Heart right ventricle (tissue), 16 donors: ENCODE measurements around the gene DIAPH3. TPM values are rescaled to one million over a fixed set of nuclear protein-coding genes. Genes with fewer than 3 reads are reported as not detected.

Source experiments
- ATAC-seq, 8 donors: fragments of 200-7000 bp; cut with Tn5 transposase; one replicate each; pipeline ENCODE4 v1.9.1; 2020; ENCODE audit warnings: mild to moderate bottlenecking in 8 of 8, moderate library complexity in 8 of 8, moderate number of reproducible peaks in 1 of 8
- DNase-seq, 2 donors: peaks; one replicate each; pipeline ENCODE4 v3.0.0-alpha.2; 2020
- H3K27ac ChIP-seq, 10 donors: fragments of 200-600 bp; sonication (generic) in 2 of 10; one replicate each; pipeline versions ENCODE4 v1.5.0 to v1.8.0; 2020 to 2022; ENCODE audit warnings: mild to moderate bottlenecking in 3 of 10
- H3K27me3 ChIP-seq, 7 donors: fragments of 200-600 bp; one replicate each; pipeline ENCODE4 v1.8.0; 2021 to 2022; ENCODE audit warnings: mild to moderate bottlenecking in 2 of 7
- H3K36me3 ChIP-seq, 9 donors: fragments of 200-600 bp; sonication (generic) in 1 of 9; one replicate each; pipeline versions ENCODE4 v1.5.0 to v1.8.0; 2020 to 2022; ENCODE audit warnings: mild to moderate bottlenecking in 2 of 9
- H3K4me1 ChIP-seq, 9 donors: fragments of 200-600 bp; sonication (generic) in 1 of 9; one replicate each; pipeline versions ENCODE4 v1.5.0 to v1.8.0; 2020 to 2022; ENCODE audit warnings: mild to moderate bottlenecking in 4 of 9
- H3K4me3 ChIP-seq, 10 donors: fragments of 200-600 bp; sonication (generic) in 2 of 10; one replicate each; pipeline versions ENCODE4 v1.5.0 to v1.8.0; 2020 to 2022; ENCODE audit warnings: mild to moderate bottlenecking in 7 of 10, moderate library complexity in 2 of 10
- H3K9me3 ChIP-seq, 11 donors: fragments of 200-600 bp in 10 of 11; sonication (generic) in 2 of 11; one replicate each; pipeline versions ENCODE4 v1.5.0 to v1.8.0; 2013 to 2022; ENCODE audit warnings: mild to moderate bottlenecking in 2 of 11, control low read depth in 1 of 11, moderate library complexity in 1 of 11
- CTCF ChIP-seq, 9 donors: fragments of 200-600 bp; sonication (generic) in 2 of 9; IDR thresholded peaks; one replicate each; pipeline versions ENCODE4 v1.5.0 to v1.8.0; 2021 to 2022; ENCODE audit warnings: antibody characterized with exemption in 9 of 9, mild to moderate bottlenecking in 5 of 9, moderate library complexity in 1 of 9
- WGBS, 2 donors: extraction: QIAGEN DNeasy Blood & Tissue Kit; methylation state at CpG; one replicate each; pipeline ENCODE4 v1.1.7; 2013; ENCODE audit warnings: inconsistent platforms in 1 of 2; 5-methylcytosine and 5-hydroxymethylcytosine counted together
- intact Hi-C, 10 donors: fragments of 100-400 bp; cut with DNase I; formaldehyde crosslinking; loops; one replicate each; pipeline versions ENCODE4 v1.11.1 to v1.14.2; 2022
- polyA plus RNA-seq, 2 donors: library from polyadenylated mRNA; stranded (reverse); fragments of 200-250 nt; gene quantifications; one replicate each; pipeline ENCODE4 v1.2.3, GENCODE V29; 2013
- total RNA-seq, 10 donors: library from RNA; stranded (reverse); fragmentation: NEBNext Ultra II Directional in 3 of 10; extraction: Animal tissue kit (Norgen Biotek cat#: 25700) in 3 of 10; gene quantifications; one replicate each; pipeline versions ENCODE4 v1.2.1 to v1.2.4, GENCODE V29; 2021 to 2023
- donor health status: Arrhythmogenic right ventricular cardiomyopathy.
- donor health status: ischemic (EF 13 %, LVEDD 7.1; RV severe dilation, severe dysfunction).
- donor health status: healthy with polysubstance abuse.
- donor health status: DM: no; HTN: yes; CAD: no.
- donor health status: DM: no; HTN: no; CAD: no.
- donor health status: ischemic (EF 25% LVEDD 6.9; RV normal size, moderate dysfunction).
- donor health status: ischemic (EF 25% LVEDD 5.7; RV mildly dilated, moderate dysfunction).
- donor health status: healthy.
- donor health status: DM: yes; HTN: yes; CAD: no.
- donor health status: Ischemic cardiomyopathy.
- donor health status: ischemic (EF 35%, LVEDD 5.7; RV mildly dilated, moderate dysfunction).
- donor health status: nonischemic (EF 11% LVEDD 7.7; RV severe dilation, severe dysfunction).
- donor health status: DM: yes; HTN: yes; CAD: no.
- donor health status: PGD.
- donor health status: ischemic (EF 29% LVEDD 5.4; RV normal size, mild dysfunction).
- donor health status: nonischemic (EF 23%, LVEDD 6.1; RV moderate dilation, normal function).

Gene DIAPH3
- total and polyA plus RNA-seq, 12 donors, result 0.04 to 2.2 (median 0.19) TPM

- no peaks in the 10 kb centered on the region for H3K36me3 ChIP-seq
- H3K4me3 ChIP-seq, result no peak overlapping the region
- no peak for TF ChIP-seq CTCF (IDR thresholded peaks at IDR 0.05)
- H3K27me3 ChIP-seq, result no peaks in the 10 kb centered on the region
- H3K27ac ChIP-seq, result no peak overlapping the region
- DNase-seq (no peak), ATAC-seq (no peak)
- intact Hi-C loops, result no loop called here
- no peaks in the 10 kb centered on the region for H3K9me3 ChIP-seq
- H3K4me1 ChIP-seq, result no peaks in the 10 kb centered on the region
These were observed 162.8 kb downstream of the DIAPH3 start for GRCh38 chr13:60000976-60001375.

- H3K27ac ChIP-seq, result no peak overlapping the region
- no peak for TF ChIP-seq CTCF (IDR thresholded peaks at IDR 0.05)
- H3K27me3 ChIP-seq, result no peaks in the 10 kb centered on the region
- H3K4me1 ChIP-seq, result no peaks in the 10 kb centered on the region
- intact Hi-C loops, result no loop called here
- ATAC-seq (no peak), DNase-seq (no peak)
- no peaks in the 10 kb centered on the region for H3K36me3 ChIP-seq
- H3K4me3 ChIP-seq, result no peak overlapping the region
- no peaks in the 10 kb centered on the region for H3K9me3 ChIP-seq
These were observed 163.6 kb downstream of the DIAPH3 start for GRCh38 chr13:60000081-60000480.

- Histone ChIP-seq H3K9me3 (no peaks in the 10 kb centered on the region), H3K36me3 (no peaks in the 10 kb centered on the region), H3K4me3 (no peak overlapping the region), H3K4me1 (no peaks in the 10 kb centered on the region), H3K27ac (no peak overlapping the region), H3K27me3 (no peaks in the 10 kb centered on the region)
- 91 to 92% methylated on average over 1 of the region's 1 CpG for WGBS, 2 donors
- no peak for TF ChIP-seq CTCF (IDR thresholded peaks at IDR 0.05)
- intact Hi-C loops, result no loop called here
- no peak for DNase-seq
- no peak for ATAC-seq
These were observed 165.8 kb downstream of the DIAPH3 start for GRCh38 chr13:59997976-59998375.

- H3K9me3 ChIP-seq, result no peaks in the 10 kb centered on the region
These were observed 167.2 kb downstream of the DIAPH3 start for GRCh38 chr13:59996461-59996980.

More at GRCh38 chr13:59996461-59996980, 167.2 kb downstream of the DIAPH3 start:
- Histone ChIP-seq H3K4me1 (no peaks in the 10 kb centered on the region), H3K36me3 (no peaks in the 10 kb centered on the region), H3K4me3 (no peak overlapping the region), H3K27ac (no peak overlapping the region), H3K27me3 (no peaks in the 10 kb centered on the region)
- DNase-seq (no peak), ATAC-seq (no peak)
- no peak for TF ChIP-seq CTCF (IDR thresholded peaks at IDR 0.05)
- intact Hi-C loops, result no loop called here
- WGBS, 2 donors, result 89 to 92% methylated on average over 6 of the region's 6 CpGs
